Heart left ventricle (tissue), 16 donors: ENCODE measurements around the gene TBL1XR1. TPM values are rescaled to one million over a fixed set of nuclear protein-coding genes. Genes with fewer than 3 reads are reported as not detected.

Experiments used
- ATAC-seq, 4 donors: fragments of 200-7000 bp; cut with Tn5 transposase; one replicate each; pipeline ENCODE4 v1.9.1; 2020 to 2022; ENCODE audit warnings: moderate library complexity in 4 of 4, mild to moderate bottlenecking in 3 of 4, moderate number of reproducible peaks in 1 of 4
- DNase-seq, 5 donors: peaks; one replicate each; pipeline ENCODE4 v3.0.0-alpha.2; 2020
- H3K27ac ChIP-seq, 12 donors: fragments of 200-600 bp; sonication (generic) in 4 of 12; one replicate each; pipeline versions ENCODE4 v1.5.0 to v1.8.0; 2016 to 2022; ENCODE audit warnings: mild to moderate bottlenecking in 2 of 12
- H3K27me3 ChIP-seq, 9 donors: fragments of 200-600 bp; sonication (generic) in 2 of 9; one replicate each; pipeline versions ENCODE4 v1.5.1 to v1.8.0; 2016 to 2022; ENCODE audit warnings: mild to moderate bottlenecking in 3 of 9
- H3K36me3 ChIP-seq, 9 donors: fragments of 200-600 bp; sonication (generic) in 2 of 9; one replicate each; pipeline versions ENCODE4 v1.5.0 to v1.8.0; 2018 to 2022; ENCODE audit warnings: mild to moderate bottlenecking in 2 of 9
- H3K4me1 ChIP-seq, 12 donors: fragments of 200-600 bp; sonication (generic) in 4 of 12; one replicate each; pipeline versions ENCODE4 v1.5.0 to v1.8.0; 2016 to 2022; ENCODE audit warnings: mild to moderate bottlenecking in 3 of 12
- H3K4me3 ChIP-seq, 12 donors: fragments of 200-600 bp; sonication (generic) in 4 of 12; one replicate each; pipeline versions ENCODE4 v1.5.0 to v1.8.0; 2017 to 2022; ENCODE audit warnings: mild to moderate bottlenecking in 9 of 12, moderate library complexity in 4 of 12
- H3K9me3 ChIP-seq, 12 donors: fragments of 200-600 bp; sonication (generic) in 4 of 12; one replicate each; pipeline versions ENCODE4 v1.5.0 to v1.8.0; 2016 to 2022; ENCODE audit warnings: mild to moderate bottlenecking in 1 of 12
- CTCF ChIP-seq, 12 donors: fragments of 200-600 bp; sonication (generic) in 4 of 12; IDR thresholded peaks; one replicate each; pipeline versions ENCODE4 v1.5.0 to v1.8.0; 2018 to 2022; ENCODE audit warnings: antibody characterized with exemption in 12 of 12, mild to moderate bottlenecking in 5 of 12
- POLR2A ChIP-seq, 2 donors: fragments of 450-650 bp; IDR thresholded peaks; one replicate each; pipeline ENCODE4 v1.6.1; 2017; ENCODE audit warnings: antibody characterized with exemption in 2 of 2, mild to moderate bottlenecking in 2 of 2, moderate library complexity in 2 of 2
- WGBS, 4 donors: extraction: QIAGEN DNeasy Blood & Tissue Kit in 2 of 4; methylation state at CpG; one replicate each; pipeline versions ENCODE4 v1.1.5 to v1.1.7; 2013 to 2018; 5-methylcytosine and 5-hydroxymethylcytosine counted together
- intact Hi-C, 10 donors: fragments of 100-400 bp; cut with DNase I; formaldehyde crosslinking; loops; one replicate each; pipeline versions ENCODE4 v1.11.1 to v1.14.2; 2022
- polyA plus RNA-seq, 2 donors: library from polyadenylated mRNA; stranded (reverse); fragments of 200-250 nt; gene quantifications; one replicate each; pipeline ENCODE4 v1.2.3, GENCODE V29; 2013
- total RNA-seq, 9 donors: library from RNA; depleted of rRNA in 2 of 9; stranded (reverse); fragments of >200 nt in 2 of 9; fragmentation: NEBNext Ultra II Directional in 3 of 9; extraction: Animal tissue kit (Norgen Biotek cat#: 25700) in 3 of 9; gene quantifications; one replicate each; pipeline versions ENCODE4 v1.1.0 to v1.2.4, GENCODE V29; 2016 to 2023
- donor health status: ischemic (EF 13 %, LVEDD 7.1; RV severe dilation, severe dysfunction).
- donor health status: healthy with polysubstance abuse.
- donor health status: DM: no; HTN: yes; CAD: no.
- donor health status: DM: no; HTN: no; CAD: no.
- donor health status: ischemic (EF 25% LVEDD 6.9; RV normal size, moderate dysfunction).
- donor health status: ischemic (EF 25% LVEDD 5.7; RV mildly dilated, moderate dysfunction).
- donor health status: healthy.
- donor health status: DM: yes; HTN: yes; CAD: no.
- donor health status: ischemic (EF 35%, LVEDD 5.7; RV mildly dilated, moderate dysfunction).
- donor health status: nonischemic (EF 11% LVEDD 7.7; RV severe dilation, severe dysfunction).
- donor health status: DM: yes; HTN: yes; CAD: no.
- donor health status: PGD.
- donor health status: ischemic (EF 29% LVEDD 5.4; RV normal size, mild dysfunction).
- donor health status: nonischemic (EF 23%, LVEDD 6.1; RV moderate dilation, normal function).

The TBL1XR1 gene
- total and polyA plus RNA-seq, 11 donors: 24.0 to 176 (median 119) TPM

GRCh38 chr3:176970770-176971169, 226.5 kb downstream of the TBL1XR1 start:
- Histone ChIP-seq H3K27me3 (no peaks in the 10 kb centered on the region), H3K9me3 (no peaks in the 10 kb centered on the region), H3K36me3 (no peaks in the 10 kb centered on the region), H3K27ac (no peak overlapping the region), H3K4me3 (no peak overlapping the region), H3K4me1 (peaks cover 0 to 5% (median 0%) of the 10 kb centered on the region in 12 donors)
- WGBS, 4 donors: 80 to 99% (median 98%) methylated on average over 3 of the region's 3 CpGs
- ATAC-seq: no peak
- TF ChIP-seq CTCF (IDR thresholded peaks at IDR 0.05) (no peak), POLR2A (IDR thresholded peaks at IDR 0.05) (no peak)
- intact Hi-C loops: no loop called here
- DNase-seq: no peak

GRCh38 chr3:176969506-176969905, 227.8 kb downstream of the TBL1XR1 start:
- intact Hi-C loops: no loop called here
- Histone ChIP-seq H3K4me1 (peaks cover 0 to 5% (median 0%) of the 10 kb centered on the region in 12 donors), H3K36me3 (no peaks in the 10 kb centered on the region), H3K27ac (no peak overlapping the region), H3K4me3 (no peak overlapping the region), H3K9me3 (no peaks in the 10 kb centered on the region), H3K27me3 (no peaks in the 10 kb centered on the region)
- ATAC-seq: no peak
- no peak for TF ChIP-seq POLR2A (IDR thresholded peaks at IDR 0.05)
- no peak for TF ChIP-seq CTCF (IDR thresholded peaks at IDR 0.05)
- DNase-seq: no peak
- WGBS, 4 donors: 51 to 63% (median 56%) methylated on average over 1 of the region's 1 CpG
